ENCODE results near the gene CRABP2.

Gene CRABP2

DNA sequence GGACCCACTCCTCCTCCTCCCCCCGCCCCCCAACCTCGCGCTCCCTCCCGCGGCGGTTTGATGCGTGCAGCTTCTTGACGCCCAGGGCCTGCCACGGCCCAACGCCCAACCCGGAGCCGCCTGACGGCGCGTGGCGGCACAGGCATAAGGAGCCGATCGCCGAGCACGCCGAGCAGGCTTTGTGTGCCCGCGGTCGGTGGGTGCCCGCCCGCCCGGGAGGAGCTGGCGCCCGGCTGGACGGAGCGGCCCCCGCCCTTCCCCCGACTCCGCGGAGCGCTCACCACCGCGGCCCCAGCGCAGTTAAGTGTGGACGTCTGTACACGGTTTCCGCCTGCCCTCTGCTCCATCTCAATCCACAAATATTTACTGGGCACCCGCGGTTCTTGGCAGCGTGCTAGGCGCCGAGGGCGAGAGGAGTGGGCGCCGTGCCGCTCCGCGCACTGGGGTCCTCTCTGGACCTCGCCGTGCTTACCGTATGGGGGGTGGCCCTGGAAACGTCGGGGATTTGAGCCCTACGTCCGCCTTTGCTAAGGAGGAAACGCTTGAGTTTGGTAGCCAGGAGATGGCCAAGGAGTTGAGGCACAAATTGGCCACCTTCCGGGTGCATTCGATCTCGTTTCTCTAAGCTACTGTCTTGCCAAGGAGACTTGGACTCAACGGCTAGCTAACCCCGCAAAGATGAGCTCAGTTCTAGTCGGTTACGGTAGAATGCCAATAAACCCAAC is 46.5 kb upstream of the CRABP2 start:
- Histone ChIP-seq H3K9me2 (ENCODE audit: low read depth, low read length) (no peaks in the 10 kb centered on the region), H3K4me1 (ENCODE audit: insufficient read depth, low read length, severe bottlenecking) (peaks cover 42% of the 10 kb centered on the region), H2AFZ (ENCODE audit: low read length) (no peak overlapping the region), H3K79me2 (ENCODE audit: insufficient read depth, low read length) (peaks cover 41% of the 10 kb centered on the region), H3K36me3 (ENCODE audit: insufficient read depth, low read length) (peaks cover 9% of the 10 kb centered on the region; the same call in 1 of the 2 replicates), H3F3A (ENCODE audit: insufficient read depth, low read length) (no peaks in the 10 kb centered on the region), H3K27ac (ENCODE audit: low read depth, low read length, poor library complexity, severe bottlenecking) (peak overlapping the region; percentile 88), H3K4me2 (ENCODE audit: low read length) (peak overlapping the region; percentile 85), H3K9ac (ENCODE audit: low read length) (peak overlapping the region; percentile 99), H3K9me3 (ENCODE audit: low read length) (no peaks in the 10 kb centered on the region), H4K20me1 (ENCODE audit: insufficient read depth, low read length) (no peaks in the 10 kb centered on the region), H3K4me3 (ENCODE audit: low read depth, low read length, poor library complexity, severe bottlenecking) (peak overlapping the region; percentile 91), H3K27me3 (ENCODE audit: insufficient read depth, low read length) (no peaks in the 10 kb centered on the region)
- no peak for TF ChIP-seq EZH2 (IDR thresholded peaks at IDR 0.05; ENCODE audit: borderline replicate concordance, low read length)
- TF ChIP-seq, protein P1, sequence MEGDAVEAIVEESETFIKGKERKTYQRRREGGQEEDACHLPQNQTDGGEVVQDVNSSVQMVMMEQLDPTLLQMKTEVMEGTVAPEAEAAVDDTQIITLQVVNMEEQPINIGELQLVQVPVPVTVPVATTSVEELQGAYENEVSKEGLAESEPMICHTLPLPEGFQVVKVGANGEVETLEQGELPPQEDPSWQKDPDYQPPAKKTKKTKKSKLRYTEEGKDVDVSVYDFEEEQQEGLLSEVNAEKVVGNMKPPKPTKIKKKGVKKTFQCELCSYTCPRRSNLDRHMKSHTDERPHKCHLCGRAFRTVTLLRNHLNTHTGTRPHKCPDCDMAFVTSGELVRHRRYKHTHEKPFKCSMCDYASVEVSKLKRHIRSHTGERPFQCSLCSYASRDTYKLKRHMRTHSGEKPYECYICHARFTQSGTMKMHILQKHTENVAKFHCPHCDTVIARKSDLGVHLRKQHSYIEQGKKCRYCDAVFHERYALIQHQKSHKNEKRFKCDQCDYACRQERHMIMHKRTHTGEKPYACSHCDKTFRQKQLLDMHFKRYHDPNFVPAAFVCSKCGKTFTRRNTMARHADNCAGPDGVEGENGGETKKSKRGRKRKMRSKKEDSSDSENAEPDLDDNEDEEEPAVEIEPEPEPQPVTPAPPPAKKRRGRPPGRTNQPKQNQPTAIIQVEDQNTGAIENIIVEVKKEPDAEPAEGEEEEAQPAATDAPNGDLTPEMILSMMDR (IDR thresholded peaks at IDR 0.05; ENCODE audit: low read length), result no peak

DNA sequence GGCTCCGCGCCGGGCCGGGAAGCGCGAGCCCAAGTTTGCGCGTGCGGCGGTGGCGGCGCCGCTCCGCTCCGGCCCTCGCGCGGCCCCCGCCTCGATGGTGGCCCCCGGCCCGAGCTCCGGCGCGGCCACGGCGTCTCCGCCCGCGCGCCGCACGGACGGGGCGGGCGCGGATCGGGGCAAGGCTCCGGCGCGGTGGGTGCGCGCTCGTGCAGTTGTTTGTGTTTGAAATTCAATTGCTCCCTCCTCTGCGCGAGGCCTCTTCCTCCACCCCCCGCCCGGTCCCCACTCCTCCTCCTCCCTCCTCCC is 46.0 kb upstream of the CRABP2 start, which contains the start of gene HDGF:
Gene HDGF, minus strand, starts transcription at position 225 of the 306 bp plus-strand sequence. CDS start 246 bp downstream, outside the sequence.
- H3K36me3 ChIP-seq (ENCODE audit: insufficient read depth, low read length), result peaks cover 10% of the 10 kb centered on the region; the same call in 1 of the 2 replicates
- peaks cover 45% of the 10 kb centered on the region for H3K79me2 ChIP-seq (ENCODE audit: insufficient read depth, low read length)
- peak within 1 kb of the TSS; percentile 98 for H3K4me2 ChIP-seq (ENCODE audit: low read length)
- H3K4me1 ChIP-seq (ENCODE audit: insufficient read depth, low read length, severe bottlenecking), result peaks cover 47% of the 10 kb centered on the region
- H3K4me3 ChIP-seq (ENCODE audit: low read depth, low read length, poor library complexity, severe bottlenecking), result peak within 1 kb of the TSS; percentile 91
- TF ChIP-seq, protein P1 (IDR thresholded peaks at IDR 0.05; ENCODE audit: low read length), result no peak
- TF ChIP-seq EZH2 (IDR thresholded peaks at IDR 0.05; ENCODE audit: borderline replicate concordance, low read length), result no peak
- no peak within 1 kb of the TSS for H2AFZ ChIP-seq (ENCODE audit: low read length)
- no peaks in the 10 kb centered on the region for H4K20me1 ChIP-seq (ENCODE audit: insufficient read depth, low read length)
- no peaks in the 10 kb centered on the region for H3K9me3 ChIP-seq (ENCODE audit: low read length)
- peak within 1 kb of the TSS; percentile 88 for H3K27ac ChIP-seq (ENCODE audit: low read depth, low read length, poor library complexity, severe bottlenecking)
- peak within 1 kb of the TSS; percentile 99 for H3K9ac ChIP-seq (ENCODE audit: low read length)
- no peaks in the 10 kb centered on the region for H3K27me3 ChIP-seq (ENCODE audit: insufficient read depth, low read length)
- no peaks in the 10 kb centered on the region for H3F3A ChIP-seq (ENCODE audit: insufficient read depth, low read length)
- no peaks in the 10 kb centered on the region for H3K9me2 ChIP-seq (ENCODE audit: low read depth, low read length)

DNA sequence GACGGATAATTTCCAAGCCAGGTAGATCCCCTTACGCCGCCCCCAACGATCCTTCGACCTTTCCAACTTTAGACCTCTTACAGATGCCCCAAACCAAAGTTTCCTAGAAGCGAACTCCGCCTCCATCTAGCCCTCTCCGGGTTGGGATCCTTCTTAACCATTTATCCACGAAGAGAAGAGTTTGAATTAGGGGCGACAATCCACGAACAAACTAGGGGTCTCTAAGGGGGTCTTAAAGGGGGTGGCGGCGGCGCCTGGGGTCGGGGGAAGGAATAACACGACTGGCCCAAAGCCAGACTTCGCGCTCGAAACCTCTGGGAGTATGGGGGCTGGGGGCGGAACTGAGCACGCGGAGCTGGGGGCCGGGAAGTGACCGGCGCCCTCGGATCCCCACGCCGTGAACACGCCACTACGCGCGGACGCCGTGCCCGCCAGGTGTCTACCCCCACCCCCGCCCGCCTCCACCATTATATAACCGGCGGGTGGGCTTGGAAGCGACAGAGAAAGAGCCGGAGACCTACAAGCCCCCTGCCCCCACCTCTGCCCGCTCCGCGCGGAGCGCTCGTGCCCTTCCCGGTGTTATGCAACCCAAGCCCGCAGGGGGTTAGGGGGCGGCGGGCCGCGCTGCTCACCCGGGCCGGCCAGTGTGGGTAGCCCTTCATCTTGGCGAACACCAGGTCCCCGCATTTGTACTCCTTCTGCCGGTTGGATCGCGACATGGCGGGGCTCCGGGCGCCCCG is 45.5 kb upstream of the CRABP2 start:
- peaks cover 53% of the 10 kb centered on the region for H3K4me1 ChIP-seq (ENCODE audit: insufficient read depth, low read length, severe bottlenecking)

More for the DNA sequence above, 45.5 kb upstream of the CRABP2 start:
- Histone ChIP-seq H3K79me2 (ENCODE audit: insufficient read depth, low read length) (peaks cover 51% of the 10 kb centered on the region), H3K9me3 (ENCODE audit: low read length) (no peaks in the 10 kb centered on the region), H3K4me3 (ENCODE audit: low read depth, low read length, poor library complexity, severe bottlenecking) (peak overlapping the region; percentile 91), H2AFZ (ENCODE audit: low read length) (no peak overlapping the region), H3F3A (ENCODE audit: insufficient read depth, low read length) (no peaks in the 10 kb centered on the region), H3K9me2 (ENCODE audit: low read depth, low read length) (no peaks in the 10 kb centered on the region), H3K9ac (ENCODE audit: low read length) (peak overlapping the region; percentile 99), H4K20me1 (ENCODE audit: insufficient read depth, low read length) (no peaks in the 10 kb centered on the region), H3K4me2 (ENCODE audit: low read length) (peak overlapping the region; percentile 98), H3K36me3 (ENCODE audit: insufficient read depth, low read length) (peaks cover 15% of the 10 kb centered on the region; the same call in 1 of the 2 replicates), H3K27me3 (ENCODE audit: insufficient read depth, low read length) (no peaks in the 10 kb centered on the region), H3K27ac (ENCODE audit: low read depth, low read length, poor library complexity, severe bottlenecking) (peak overlapping the region; percentile 82)
- no peak for TF ChIP-seq EZH2 (IDR thresholded peaks at IDR 0.05; ENCODE audit: borderline replicate concordance, low read length)
- TF ChIP-seq, protein P1 (IDR thresholded peaks at IDR 0.05; ENCODE audit: low read length), result no peak
